ENCODE data around the gene TFIP11.

DNA sequence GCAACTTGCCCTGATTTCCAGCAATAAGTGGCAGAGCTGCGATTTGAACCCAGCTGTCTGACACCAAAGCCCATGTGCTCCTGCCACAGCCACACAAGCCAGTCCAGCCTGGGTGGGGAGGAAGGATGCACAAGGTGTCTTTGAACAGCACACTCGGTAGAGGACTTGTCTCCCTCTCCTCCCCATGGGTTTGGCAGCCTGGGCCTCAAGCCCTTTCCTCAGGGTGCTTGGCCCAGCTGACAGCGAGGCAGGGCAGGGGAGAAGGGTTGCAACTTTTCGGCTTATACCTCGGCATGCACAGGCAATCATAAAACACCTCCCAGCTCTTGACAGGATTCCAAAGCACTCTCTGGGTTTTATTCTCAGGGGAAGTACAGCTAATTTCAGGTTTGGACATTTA is 63.9 kb downstream of the TFIP11 start:
- TF ChIP-seq, protein P1, sequence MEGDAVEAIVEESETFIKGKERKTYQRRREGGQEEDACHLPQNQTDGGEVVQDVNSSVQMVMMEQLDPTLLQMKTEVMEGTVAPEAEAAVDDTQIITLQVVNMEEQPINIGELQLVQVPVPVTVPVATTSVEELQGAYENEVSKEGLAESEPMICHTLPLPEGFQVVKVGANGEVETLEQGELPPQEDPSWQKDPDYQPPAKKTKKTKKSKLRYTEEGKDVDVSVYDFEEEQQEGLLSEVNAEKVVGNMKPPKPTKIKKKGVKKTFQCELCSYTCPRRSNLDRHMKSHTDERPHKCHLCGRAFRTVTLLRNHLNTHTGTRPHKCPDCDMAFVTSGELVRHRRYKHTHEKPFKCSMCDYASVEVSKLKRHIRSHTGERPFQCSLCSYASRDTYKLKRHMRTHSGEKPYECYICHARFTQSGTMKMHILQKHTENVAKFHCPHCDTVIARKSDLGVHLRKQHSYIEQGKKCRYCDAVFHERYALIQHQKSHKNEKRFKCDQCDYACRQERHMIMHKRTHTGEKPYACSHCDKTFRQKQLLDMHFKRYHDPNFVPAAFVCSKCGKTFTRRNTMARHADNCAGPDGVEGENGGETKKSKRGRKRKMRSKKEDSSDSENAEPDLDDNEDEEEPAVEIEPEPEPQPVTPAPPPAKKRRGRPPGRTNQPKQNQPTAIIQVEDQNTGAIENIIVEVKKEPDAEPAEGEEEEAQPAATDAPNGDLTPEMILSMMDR (IDR thresholded peaks at IDR 0.05), result no peak
- TF ChIP-seq POLR2AphosphoS5 (IDR thresholded peaks at IDR 0.05) (no peak), POLR2A (IDR thresholded peaks at IDR 0.05) (no peak)
